AG09309 (cell line): ENCODE measurements around the gene FBXW11.

ENCODE experiments used
- DNase-seq: peaks from one replicate; pipeline ENCODE4 v3.0.0-alpha.2; 2010; ENCODE audit warnings: low read depth
- H3K4me3 ChIP-seq: 2 replicates; pipeline ENCODE4 v1.5.1; 2011; ENCODE audit warnings: mild to moderate bottlenecking, low read depth, low read length, moderate library complexity; ENCODE audit not compliant: control insufficient read depth
- TF ChIP-seq, protein P1 (sequence below): IDR thresholded peaks from 2 replicates; pipeline ENCODE4 v1.5.1; 2011; ENCODE audit warnings: mild to moderate bottlenecking, low read depth, low read length, inconsistent platforms; ENCODE audit not compliant: insufficient read depth, control insufficient read depth; ENCODE audit errors: missing control alignments

Gene FBXW11

DNA sequence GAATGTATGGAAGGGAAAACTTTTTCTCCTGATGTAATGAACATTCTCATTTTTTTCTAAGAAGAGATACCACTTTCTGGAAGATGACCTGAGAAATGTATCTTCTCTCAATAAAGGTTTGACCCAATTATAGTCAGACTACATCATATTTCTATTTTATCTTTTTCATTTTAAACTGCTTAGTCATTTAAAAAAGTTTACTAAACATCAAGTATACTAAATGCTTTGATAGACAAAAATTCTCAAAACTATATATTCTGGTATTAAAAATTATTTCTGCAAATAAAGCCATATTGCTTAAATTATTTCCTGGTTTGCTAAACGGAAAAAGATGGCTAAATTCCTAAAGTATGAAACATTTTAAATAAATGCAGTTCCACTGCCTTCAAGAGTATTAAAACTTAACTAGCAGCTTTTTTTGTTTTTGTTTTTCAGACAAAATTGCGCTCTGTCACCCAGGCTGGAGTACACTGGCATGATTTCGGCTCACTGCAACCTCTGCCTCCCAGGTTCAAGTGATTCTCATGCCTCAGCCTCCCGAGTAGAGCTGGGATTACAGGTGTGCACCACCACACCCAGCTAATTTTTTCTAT is 37.1 kb downstream of the FBXW11 start:
- DNase-seq: no peak
- TF ChIP-seq, protein P1, sequence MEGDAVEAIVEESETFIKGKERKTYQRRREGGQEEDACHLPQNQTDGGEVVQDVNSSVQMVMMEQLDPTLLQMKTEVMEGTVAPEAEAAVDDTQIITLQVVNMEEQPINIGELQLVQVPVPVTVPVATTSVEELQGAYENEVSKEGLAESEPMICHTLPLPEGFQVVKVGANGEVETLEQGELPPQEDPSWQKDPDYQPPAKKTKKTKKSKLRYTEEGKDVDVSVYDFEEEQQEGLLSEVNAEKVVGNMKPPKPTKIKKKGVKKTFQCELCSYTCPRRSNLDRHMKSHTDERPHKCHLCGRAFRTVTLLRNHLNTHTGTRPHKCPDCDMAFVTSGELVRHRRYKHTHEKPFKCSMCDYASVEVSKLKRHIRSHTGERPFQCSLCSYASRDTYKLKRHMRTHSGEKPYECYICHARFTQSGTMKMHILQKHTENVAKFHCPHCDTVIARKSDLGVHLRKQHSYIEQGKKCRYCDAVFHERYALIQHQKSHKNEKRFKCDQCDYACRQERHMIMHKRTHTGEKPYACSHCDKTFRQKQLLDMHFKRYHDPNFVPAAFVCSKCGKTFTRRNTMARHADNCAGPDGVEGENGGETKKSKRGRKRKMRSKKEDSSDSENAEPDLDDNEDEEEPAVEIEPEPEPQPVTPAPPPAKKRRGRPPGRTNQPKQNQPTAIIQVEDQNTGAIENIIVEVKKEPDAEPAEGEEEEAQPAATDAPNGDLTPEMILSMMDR: no peak
- H3K4me3 ChIP-seq: no peak overlapping the region

DNA sequence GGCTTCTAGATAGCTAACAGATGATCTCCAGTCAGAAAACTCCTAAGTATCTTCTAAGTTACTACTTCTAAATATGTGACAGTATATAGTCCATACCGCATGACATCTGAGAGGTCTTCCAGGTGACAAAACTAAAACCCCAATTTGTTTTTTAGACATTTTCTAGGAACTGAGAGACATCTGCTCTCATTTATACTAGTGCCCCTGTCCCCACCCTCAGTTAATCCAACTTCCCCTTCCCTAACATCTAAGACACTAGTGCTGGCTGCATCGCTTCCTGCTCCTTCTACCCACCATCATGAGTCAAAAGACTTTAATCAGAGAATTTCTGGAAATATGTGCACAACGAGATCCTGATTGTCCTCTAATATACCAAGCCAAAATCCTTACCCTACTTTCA is 37.9 kb downstream of the FBXW11 start:
- DNase-seq: no peak
- TF ChIP-seq, protein P1: no peak
- H3K4me3 ChIP-seq: no peak overlapping the region

DNA sequence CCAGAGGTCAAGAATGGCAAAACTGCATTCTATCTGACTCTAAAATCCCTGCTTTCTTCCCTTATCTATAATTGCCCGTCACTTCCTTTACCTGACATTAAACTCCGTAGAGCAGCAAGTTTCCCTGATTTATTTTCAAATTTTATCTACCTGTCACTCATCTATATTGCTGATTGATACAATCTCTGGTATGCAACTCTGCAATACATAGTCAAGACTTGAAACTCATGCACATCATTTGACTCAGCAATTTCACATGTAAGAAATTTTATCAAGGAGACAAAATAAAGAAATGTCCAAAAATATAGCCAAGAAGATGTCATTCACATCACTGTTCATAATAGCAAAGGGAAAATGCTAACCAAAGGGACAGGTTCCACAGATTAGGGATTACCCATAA is 39.5 kb downstream of the FBXW11 start:
- no peak overlapping the region for H3K4me3 ChIP-seq
- DNase-seq: no peak
- TF ChIP-seq, protein P1: no peak

DNA sequence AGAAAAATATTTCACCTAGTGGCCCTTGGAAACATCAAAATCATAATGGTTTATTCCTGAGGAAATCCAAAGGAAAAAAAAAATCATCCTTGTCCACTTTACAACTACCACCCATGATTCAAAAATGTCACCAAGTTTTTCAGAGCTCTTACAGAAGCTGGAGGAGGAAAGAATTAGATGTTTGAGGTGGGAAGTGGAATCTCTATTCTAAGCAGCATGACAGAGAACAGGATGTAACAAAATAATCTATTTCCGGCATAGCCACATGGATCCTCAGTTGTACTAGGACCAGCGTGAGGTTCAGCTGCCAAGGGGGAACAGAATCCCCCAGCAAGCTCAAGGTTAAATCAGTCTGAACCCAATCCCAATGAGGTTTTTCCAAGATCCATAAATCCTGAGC is 40.2 kb downstream of the FBXW11 start:
- H3K4me3 ChIP-seq: no peak overlapping the region
- no peak for DNase-seq
- TF ChIP-seq, protein P1: no peak

DNA sequence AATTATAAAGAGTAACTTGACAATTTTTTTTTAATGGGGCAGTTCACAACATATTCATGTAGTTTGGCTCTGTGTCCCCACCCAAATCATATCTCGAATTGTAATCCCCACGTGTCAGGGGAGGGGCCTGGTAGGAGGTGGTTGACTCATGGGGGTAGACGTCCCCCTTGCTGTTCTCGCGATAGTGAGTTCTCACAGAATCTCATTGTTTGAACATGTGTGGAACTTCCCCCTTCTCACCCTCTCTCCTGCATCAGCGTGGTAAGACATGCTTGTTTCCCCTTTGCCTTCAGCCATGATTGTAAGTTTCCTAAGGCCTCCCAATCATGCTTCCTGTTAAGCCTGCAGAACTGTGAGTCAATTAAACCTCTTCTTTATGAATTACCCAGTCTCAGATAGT is 40.7 kb downstream of the FBXW11 start:
- TF ChIP-seq, protein P1: no peak
- no peak for DNase-seq

DNA sequence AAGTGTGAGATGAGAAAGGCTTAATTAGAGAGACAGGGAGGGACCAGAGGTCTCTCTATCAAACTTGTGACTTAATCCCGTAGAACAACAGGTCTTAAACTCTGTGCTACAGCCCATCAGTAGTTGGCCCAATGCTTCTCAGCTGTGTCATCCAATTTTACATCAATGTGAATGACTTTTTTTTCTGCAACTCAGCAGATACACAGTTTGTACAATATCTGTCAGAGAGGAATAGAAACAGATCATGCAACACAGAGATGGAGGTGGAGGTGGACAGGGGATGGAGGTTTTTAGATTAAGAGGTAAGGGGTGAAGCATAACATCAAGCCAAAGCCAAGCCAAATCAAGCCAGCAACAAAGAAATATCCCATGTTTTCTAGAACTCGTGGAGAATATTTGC is 43.0 kb downstream of the FBXW11 start:
- H3K4me3 ChIP-seq: no peak overlapping the region
- TF ChIP-seq, protein P1: no peak
- DNase-seq: no peak

More for the DNA sequence above, 40.7 kb downstream of the FBXW11 start:
- H3K4me3 ChIP-seq: no peak overlapping the region

DNA sequence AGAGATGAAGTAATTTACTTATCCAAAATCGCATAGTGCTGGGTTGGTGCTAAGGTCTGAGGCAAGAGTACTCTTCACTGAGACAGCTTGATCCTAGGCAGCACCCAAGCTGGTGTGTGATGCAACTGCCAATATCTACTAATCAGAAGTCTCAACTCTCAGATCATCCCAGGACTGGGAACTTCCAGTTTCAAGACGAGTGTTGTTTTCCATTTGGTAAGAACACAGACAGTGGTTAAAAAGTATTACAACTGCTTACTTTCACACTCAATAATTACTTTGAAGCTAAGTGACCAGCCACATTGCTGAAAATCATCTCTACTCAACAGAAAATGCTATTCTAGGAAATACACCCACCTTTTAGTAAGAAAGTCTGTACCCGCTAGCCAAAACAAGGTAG is 45.3 kb downstream of the FBXW11 start:
- no peak overlapping the region for H3K4me3 ChIP-seq
- TF ChIP-seq, protein P1: no peak
- no peak for DNase-seq
